ENCODE data around the gene ASXL2.

ASXL2 gene

GRCh38 chr2:25894135-25894830 is 16.0 kb upstream of the ASXL2 start:
- TF ChIP-seq, protein P1, sequence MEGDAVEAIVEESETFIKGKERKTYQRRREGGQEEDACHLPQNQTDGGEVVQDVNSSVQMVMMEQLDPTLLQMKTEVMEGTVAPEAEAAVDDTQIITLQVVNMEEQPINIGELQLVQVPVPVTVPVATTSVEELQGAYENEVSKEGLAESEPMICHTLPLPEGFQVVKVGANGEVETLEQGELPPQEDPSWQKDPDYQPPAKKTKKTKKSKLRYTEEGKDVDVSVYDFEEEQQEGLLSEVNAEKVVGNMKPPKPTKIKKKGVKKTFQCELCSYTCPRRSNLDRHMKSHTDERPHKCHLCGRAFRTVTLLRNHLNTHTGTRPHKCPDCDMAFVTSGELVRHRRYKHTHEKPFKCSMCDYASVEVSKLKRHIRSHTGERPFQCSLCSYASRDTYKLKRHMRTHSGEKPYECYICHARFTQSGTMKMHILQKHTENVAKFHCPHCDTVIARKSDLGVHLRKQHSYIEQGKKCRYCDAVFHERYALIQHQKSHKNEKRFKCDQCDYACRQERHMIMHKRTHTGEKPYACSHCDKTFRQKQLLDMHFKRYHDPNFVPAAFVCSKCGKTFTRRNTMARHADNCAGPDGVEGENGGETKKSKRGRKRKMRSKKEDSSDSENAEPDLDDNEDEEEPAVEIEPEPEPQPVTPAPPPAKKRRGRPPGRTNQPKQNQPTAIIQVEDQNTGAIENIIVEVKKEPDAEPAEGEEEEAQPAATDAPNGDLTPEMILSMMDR (IDR thresholded peaks at IDR 0.05; ENCODE audit: low read depth, low read length) = no peak
- no peaks in the 10 kb centered on the region for H3K27me3 ChIP-seq
- H3K4me3 ChIP-seq (ENCODE audit: low read depth, low read length) = no peak overlapping the region
- H3K36me3 ChIP-seq = no peaks in the 10 kb centered on the region
- no peaks in the 10 kb centered on the region for H3K9me3 ChIP-seq
- H3K4me1 ChIP-seq = peaks cover 3% of the 10 kb centered on the region; the same call in 1 of the 2 replicates
- peak; percentile 58 for DNase-seq

DNA sequence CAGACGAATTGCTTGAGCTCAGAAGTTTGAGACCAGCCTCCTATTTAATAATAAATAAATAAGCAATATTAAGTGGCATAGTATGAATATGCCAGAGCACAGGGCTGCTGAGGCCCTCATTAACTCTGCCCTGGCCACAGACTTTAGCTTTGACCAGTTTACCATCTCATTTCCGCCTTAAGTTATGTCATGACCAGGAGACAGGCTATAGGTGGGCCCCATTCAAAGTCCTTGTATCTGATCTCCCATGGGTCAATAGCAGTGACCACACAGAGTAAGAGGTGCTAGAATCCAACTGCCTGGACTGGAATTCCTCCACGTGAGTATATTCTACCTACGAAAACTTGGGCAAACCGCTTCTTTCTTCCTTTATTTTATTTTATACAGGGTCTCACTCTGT is 13.4 kb upstream of the ASXL2 start:
- Histone ChIP-seq H3K36me3 (no peaks in the 10 kb centered on the region), H3K27me3 (no peaks in the 10 kb centered on the region), H3K9me3 (no peaks in the 10 kb centered on the region), H3K4me3 (ENCODE audit: low read depth, low read length) (no peak overlapping the region), H3K4me1 (peaks cover 3% of the 10 kb centered on the region; the same call in 1 of the 2 replicates)
- TF ChIP-seq, protein P1 (IDR thresholded peaks at IDR 0.05; ENCODE audit: low read depth, low read length) = no peak
- no peak for DNase-seq

GRCh38 chr2:25887624-25888242 is 9.4 kb upstream of the ASXL2 start:
- TF ChIP-seq, protein P1 (IDR thresholded peaks at IDR 0.05; ENCODE audit: low read depth, low read length) = no peak
- H3K27me3 ChIP-seq = no peaks in the 10 kb centered on the region
- H3K4me1 ChIP-seq = no peaks in the 10 kb centered on the region
- H3K36me3 ChIP-seq = no peaks in the 10 kb centered on the region
- H3K4me3 ChIP-seq (ENCODE audit: low read depth, low read length) = no peak overlapping the region
- no peak for DNase-seq
- no peaks in the 10 kb centered on the region for H3K9me3 ChIP-seq

DNA sequence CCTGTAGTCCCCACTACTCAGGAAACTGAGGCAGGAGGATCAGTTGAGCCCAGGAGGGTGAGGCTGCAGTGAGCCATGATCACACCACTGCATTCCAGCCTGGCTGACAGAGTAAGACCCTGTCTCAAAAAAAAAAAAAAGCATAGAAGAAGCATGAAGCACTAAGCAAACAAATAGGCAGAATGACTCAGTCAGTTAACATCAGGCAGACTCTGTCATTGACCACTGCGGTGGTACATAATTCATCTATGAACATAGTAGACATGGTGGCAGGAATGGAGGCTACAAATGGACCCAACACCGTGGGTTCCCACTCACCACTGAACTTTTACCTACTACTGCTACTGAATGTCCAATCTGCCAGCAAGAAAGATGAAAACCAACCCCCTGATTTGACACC is 7.6 kb upstream of the ASXL2 start:
- H3K4me1 ChIP-seq = no peaks in the 10 kb centered on the region
- TF ChIP-seq, protein P1 (IDR thresholded peaks at IDR 0.05; ENCODE audit: low read depth, low read length) = no peak
- DNase-seq = no peak
- H3K9me3 ChIP-seq = no peaks in the 10 kb centered on the region
- H3K27me3 ChIP-seq = no peaks in the 10 kb centered on the region
- H3K4me3 ChIP-seq (ENCODE audit: low read depth, low read length) = no peak overlapping the region
- H3K36me3 ChIP-seq = no peaks in the 10 kb centered on the region

GRCh38 chr2:25881764-25882163 is 3.5 kb upstream of the ASXL2 start:
- H3K4me1 ChIP-seq = no peaks in the 10 kb centered on the region; the same call in none of the 2 replicates
- no peaks in the 10 kb centered on the region for H3K9me3 ChIP-seq
- H3K27me3 ChIP-seq = no peaks in the 10 kb centered on the region
- no peak for DNase-seq
- TF ChIP-seq, protein P1 (IDR thresholded peaks at IDR 0.05; ENCODE audit: low read depth, low read length) = no peak
- no peak overlapping the region for H3K4me3 ChIP-seq (ENCODE audit: low read depth, low read length)
- 0 out of 2 replicates have a peak, but pooled peaks cover 3% of the 10 kb centered on the region for H3K36me3 ChIP-seq

GRCh38 chr2:25879133-25879730 is 945 bp upstream of the ASXL2 start:
- Histone ChIP-seq H3K27me3 (no peaks in the 10 kb centered on the region), H3K4me3 (ENCODE audit: low read depth, low read length) (peak overlapping the region; percentile 53), H3K9me3 (no peaks in the 10 kb centered on the region), H3K4me1 (no peaks in the 10 kb centered on the region; the same call in none of the 2 replicates), H3K36me3 (peaks cover 3% of the 10 kb centered on the region; the same call in 1 of the 2 replicates)
- TF ChIP-seq, protein P1 (IDR thresholded peaks at IDR 0.05; ENCODE audit: low read depth, low read length) = no peak
- no peak for DNase-seq

All from BE2C (cell line).